GM23248 (cell line): ENCODE data around the gene ASF1B. TPM values are rescaled to one million over a fixed set of nuclear protein-coding genes. Genes with fewer than 3 reads are reported as not detected.
"Not testable (repeated sequence)": the region's sequence is repeated elsewhere in the genome, so short reads cannot be mapped to it uniquely, and the experiment has no call there.

Source experiments
- DNase-seq: peaks from one replicate; pipeline ENCODE4 v3.0.0-alpha.2; 2015
- H2AFZ ChIP-seq: fragments of 200-600 bp; sonication (generic); 2 replicates; pipeline ENCODE4 v1.6.1; 2016; ENCODE audit warnings: antibody characterized with exemption
- H3F3A ChIP-seq: fragments of 200-600 bp; sonication (generic); 2 replicates; pipeline ENCODE4 v1.6.1; 2016; ENCODE audit warnings: mild to moderate bottlenecking, antibody characterized with exemption, mixed run types; ENCODE audit not compliant: insufficient read depth
- H3K27ac ChIP-seq: fragments of 200-600 bp; sonication (generic); 2 replicates; pipeline ENCODE4 v1.5.1; 2016; ENCODE audit warnings: mild to moderate bottlenecking
- H3K27me3 ChIP-seq: fragments of 200-600 bp; sonication (generic); replicated peaks from 2 replicates; pipeline ENCODE4 v1.6.1; 2016; ENCODE audit warnings: mild to moderate bottlenecking; ENCODE audit not compliant: insufficient read depth
- H3K36me3 ChIP-seq: fragments of 200-600 bp; sonication (generic); 2 replicates; pipeline ENCODE4 v1.6.1; 2016; ENCODE audit warnings: low read depth, mild to moderate bottlenecking
- H3K4me1 ChIP-seq: fragments of 200-600 bp; sonication (generic); 2 replicates; pipeline ENCODE4 v1.6.1; 2016; ENCODE audit warnings: mild to moderate bottlenecking; ENCODE audit not compliant: insufficient read depth
- H3K4me2 ChIP-seq: fragments of 200-600 bp; sonication (generic); one replicate; pipeline ENCODE4 v1.6.1; 2016; ENCODE audit warnings: mild to moderate bottlenecking; ENCODE audit not compliant: unreplicated experiment
- H3K4me3 ChIP-seq: fragments of 200-600 bp; sonication (generic); 2 replicates; pipeline ENCODE4 v1.5.1; 2016; ENCODE audit warnings: mild to moderate bottlenecking
- H3K79me2 ChIP-seq: fragments of 200-600 bp; sonication (generic); 2 replicates; pipeline ENCODE4 v1.6.1; 2016; ENCODE audit warnings: mild to moderate bottlenecking; ENCODE audit not compliant: insufficient read depth
- H3K9ac ChIP-seq: fragments of 200-600 bp; sonication (generic); 2 replicates; pipeline ENCODE4 v1.6.1; 2016; ENCODE audit warnings: mild to moderate bottlenecking
- H3K9me2 ChIP-seq: fragments of 200-600 bp; sonication (generic); 2 replicates; pipeline ENCODE4 v1.6.1; 2016; ENCODE audit warnings: mixed run types, mild to moderate bottlenecking, moderate library complexity; ENCODE audit not compliant: insufficient read depth
- H3K9me3 ChIP-seq: fragments of 200-600 bp; sonication (generic); one replicate; pipeline ENCODE4 v1.6.1; 2017; ENCODE audit warnings: low read depth
- H4K20me1 ChIP-seq: fragments of 200-600 bp; sonication (generic); 2 replicates; pipeline ENCODE4 v1.6.0; 2016; ENCODE audit not compliant: insufficient read depth
- EZH2 ChIP-seq: fragments of 200-600 bp; sonication (generic); IDR thresholded peaks from 2 replicates; pipeline ENCODE4 v1.6.1; 2018; ENCODE audit warnings: antibody characterized with exemption, mild to moderate bottlenecking; ENCODE audit not compliant: insufficient read depth, poor library complexity, severe bottlenecking
- EZH2phosphoT487 ChIP-seq: fragments of 200-600 bp; sonication (generic); IDR thresholded peaks from 2 replicates; pipeline ENCODE4 v1.6.1; 2018; ENCODE audit warnings: antibody characterized with exemption, moderate library complexity, mild to moderate bottlenecking, low read depth; ENCODE audit not compliant: insufficient read depth
- WGBS, 2 experiments: methylation state at CpG; one replicate each; pipeline ENCODE4 v1.1.6; 2015 to 2017; ENCODE audit warnings: low lambda C conversion rate in 2 of 2, low coverage in 1 of 2; ENCODE audit errors: missing lambda C conversion rate in 2 of 2; 5-methylcytosine and 5-hydroxymethylcytosine counted together
- in situ Hi-C: fragments of 300-500 bp; cut with MboI; formaldehyde crosslinking; loops from 2 replicates; pipeline ENCODE4 v1.15.0; 2020
- polyA plus RNA-seq: library from polyadenylated mRNA; unstranded; fragments of >200 nt; fragmentation: Nextera tagmentation; extraction: Ambion mirVana; gene quantifications from 2 replicates; pipeline ENCODE4 v1.2.1, GENCODE V29; 2016
- total RNA-seq: library from RNA; depleted of rRNA; stranded (reverse); fragments of >200 nt; shearing (Covaris generic); gene quantifications from 2 replicates; pipeline ENCODE4 v1.2.3, GENCODE V29; 2014

Gene ASF1B
- total and polyA plus RNA-seq, 2 experiments from 2014 or later, result 11.2 to 19.0 TPM

DNA sequence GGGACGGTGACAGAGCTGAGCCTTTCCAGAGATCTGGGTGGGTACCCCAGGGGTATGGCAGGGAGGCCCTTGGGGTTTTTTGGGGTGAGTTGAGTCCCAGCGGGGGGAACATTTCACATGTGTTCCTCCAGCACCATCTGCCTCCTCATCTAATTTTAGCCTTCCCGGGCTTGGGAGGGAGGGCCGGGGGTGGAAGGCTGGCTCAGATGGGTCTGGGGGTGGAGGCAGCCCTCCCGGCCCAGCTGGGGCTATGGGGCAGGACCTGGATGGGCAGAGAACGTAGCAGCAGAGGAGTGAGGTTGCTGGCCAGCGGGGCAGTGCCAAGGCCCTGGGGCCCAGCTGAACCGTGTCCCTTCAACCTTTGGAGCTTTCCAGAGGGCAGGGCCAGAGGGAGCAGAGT, 46.1 kb upstream of the ASF1B start:
- H3K36me3 ChIP-seq, result no peaks in the 10 kb centered on the region
- no peaks in the 10 kb centered on the region for H3K9me3 ChIP-seq
- no peak for TF ChIP-seq EZH2
- no peak for TF ChIP-seq EZH2phosphoT487
- no peak overlapping the region for H3K9ac ChIP-seq
- H3K4me1 ChIP-seq, result no peaks in the 10 kb centered on the region
- no peaks in the 10 kb centered on the region for H4K20me1 ChIP-seq
- H2AFZ ChIP-seq, result no peak overlapping the region
- no peaks in the 10 kb centered on the region for H3K9me2 ChIP-seq
- H3K27me3 ChIP-seq, result no peaks in the 10 kb centered on the region
- H3K4me2 ChIP-seq, result no peak overlapping the region
- no peaks in the 10 kb centered on the region for H3K79me2 ChIP-seq
- no peak overlapping the region for H3K4me3 ChIP-seq
- no peak overlapping the region for H3K27ac ChIP-seq
- 62 to 67% methylated on average over 5 to 8 of the region's 8 CpGs for WGBS, 2 experiments
- in situ Hi-C loops, result no loop called here
- H3F3A ChIP-seq, result no peaks in the 10 kb centered on the region
- DNase-seq, result no peak

DNA sequence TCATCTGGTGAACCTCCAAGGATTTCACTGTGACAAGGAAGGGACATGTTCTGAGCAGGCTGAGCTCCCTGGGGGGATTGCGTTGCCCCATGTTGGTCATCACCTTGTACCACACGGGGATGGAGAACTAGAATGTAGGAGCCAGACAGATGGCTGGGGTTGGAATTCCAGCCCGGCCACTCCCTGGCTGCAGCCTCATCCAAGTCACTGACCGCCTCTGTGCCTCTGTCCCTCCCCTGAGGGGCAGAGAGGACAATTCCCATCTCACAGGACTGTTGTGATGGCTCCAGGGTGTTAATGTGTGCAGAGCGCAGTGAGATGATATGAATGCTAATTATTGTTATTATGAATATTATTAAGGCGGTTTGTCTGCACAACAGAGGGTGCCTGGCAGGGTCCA, 45.5 kb upstream of the ASF1B start:
- 78 to 81% methylated on average over 6 of the region's 6 CpGs for WGBS, 2 experiments
- Histone ChIP-seq H3K9me2 (no peaks in the 10 kb centered on the region), H4K20me1 (no peaks in the 10 kb centered on the region), H3K9ac (no peak overlapping the region), H3K4me2 (no peak overlapping the region), H3K36me3 (no peaks in the 10 kb centered on the region), H2AFZ (no peak overlapping the region), H3F3A (no peaks in the 10 kb centered on the region), H3K79me2 (no peaks in the 10 kb centered on the region), H3K4me3 (no peak overlapping the region), H3K27me3 (no peaks in the 10 kb centered on the region), H3K9me3 (no peaks in the 10 kb centered on the region), H3K27ac (no peak overlapping the region), H3K4me1 (no peaks in the 10 kb centered on the region)
- DNase-seq, result no peak
- TF ChIP-seq EZH2phosphoT487, result no peak
- TF ChIP-seq EZH2, result no peak
- in situ Hi-C loops, result no loop called here

DNA sequence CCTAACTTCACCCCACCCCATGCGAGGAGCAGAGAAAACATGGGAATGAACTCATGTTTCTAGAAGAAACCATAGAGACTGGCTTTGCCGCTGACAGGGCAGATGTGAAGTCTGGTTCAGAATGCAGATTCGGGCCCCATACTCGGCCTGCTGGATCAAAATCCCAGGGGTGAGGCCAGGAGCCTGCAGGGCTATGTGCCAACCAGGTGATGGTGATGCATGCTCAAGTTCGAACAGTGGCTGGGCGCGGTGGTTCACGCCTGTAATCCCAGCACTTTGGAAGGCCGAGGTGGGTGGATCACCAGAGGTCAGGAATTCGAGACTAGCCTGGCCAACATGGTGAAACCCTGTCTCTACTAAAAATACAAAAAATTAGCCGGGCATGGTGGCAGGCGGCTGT, 44.8 kb upstream of the ASF1B start:
- H3F3A ChIP-seq, H2AFZ ChIP-seq, H3K9me3 ChIP-seq, DNase-seq, H3K4me2 ChIP-seq, H3K27me3 ChIP-seq, H3K4me3 ChIP-seq, H3K36me3 ChIP-seq, H4K20me1 ChIP-seq, H3K27ac ChIP-seq, H3K79me2 ChIP-seq, in situ Hi-C loops, H3K4me1 ChIP-seq, H3K9me2 ChIP-seq, H3K9ac ChIP-seq: not testable (repeated sequence)
- WGBS, 2 experiments, result 90 to 91% methylated on average over 12 of the region's 12 CpGs

DNA sequence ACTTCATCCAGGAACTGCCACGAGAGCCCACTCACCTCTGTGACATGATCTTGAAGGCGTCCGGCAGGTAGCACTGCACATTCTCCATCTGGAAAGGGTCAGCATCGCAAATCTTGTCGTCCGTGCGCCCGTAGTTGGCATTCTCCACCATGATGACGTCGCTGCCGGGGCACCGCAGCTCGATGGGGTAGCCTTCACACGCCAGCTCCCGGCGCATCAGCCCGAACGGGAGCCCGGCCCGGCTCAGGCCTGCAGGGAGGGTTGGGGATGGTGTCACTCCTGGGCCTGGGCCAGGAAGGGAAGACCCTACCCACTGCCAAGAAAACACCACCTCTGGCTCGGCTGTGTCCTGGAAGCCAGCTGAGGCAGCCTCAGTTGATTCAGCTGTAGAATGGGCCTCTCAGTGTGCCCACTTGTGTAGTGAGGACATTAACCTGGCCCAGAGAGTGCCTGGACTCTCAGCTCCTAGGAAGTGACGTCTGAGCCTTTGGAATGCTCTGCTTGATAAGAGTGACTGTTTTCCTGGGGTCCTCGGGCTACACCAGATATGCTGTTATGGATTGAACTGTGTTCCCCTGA, 41.2 kb upstream of the ASF1B start:
- 90 to 94% methylated on average over 21 to 23 of the region's 23 CpGs for WGBS, 2 experiments

DNA sequence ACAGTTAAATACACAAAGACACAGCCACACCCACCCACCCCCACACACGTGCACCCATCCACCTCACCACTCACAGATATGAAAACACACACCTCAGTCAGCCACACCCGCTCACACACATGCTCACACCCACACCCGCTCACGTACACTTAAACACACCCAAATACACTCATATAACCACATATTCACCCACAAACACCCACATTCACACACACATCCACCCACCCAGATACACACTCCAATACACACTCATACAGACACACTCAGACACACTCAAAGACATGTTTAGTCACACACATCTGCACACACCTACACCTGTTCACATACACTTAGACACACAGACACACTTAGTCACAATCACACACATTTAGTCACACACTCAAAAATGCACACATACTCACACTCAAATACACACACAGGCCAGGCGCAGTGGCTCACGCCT, 39.0 kb upstream of the ASF1B start:
- in situ Hi-C loops, result no loop called here

More for the DNA sequence above, 41.2 kb upstream of the ASF1B start:
- no peak overlapping the region for H3K27ac ChIP-seq
- no peak overlapping the region for H2AFZ ChIP-seq
- H3K4me2 ChIP-seq, result no peak overlapping the region
- no peak overlapping the region for H3K4me3 ChIP-seq
- no peaks in the 10 kb centered on the region for H3K79me2 ChIP-seq
- in situ Hi-C loops, result no loop called here
- no peaks in the 10 kb centered on the region for H3K36me3 ChIP-seq
- H3K9ac ChIP-seq, result no peak overlapping the region
- DNase-seq, result no peak
- no peaks in the 10 kb centered on the region for H4K20me1 ChIP-seq
- no peaks in the 10 kb centered on the region for H3K27me3 ChIP-seq
- H3K9me2 ChIP-seq, result no peaks in the 10 kb centered on the region
- H3K9me3 ChIP-seq, result no peaks in the 10 kb centered on the region
- H3F3A ChIP-seq, result no peaks in the 10 kb centered on the region
- TF ChIP-seq EZH2phosphoT487 (no peak), EZH2 (no peak)
- no peaks in the 10 kb centered on the region for H3K4me1 ChIP-seq

More for the DNA sequence above, 39.0 kb upstream of the ASF1B start:
- no peak overlapping the region for H2AFZ ChIP-seq
- H3K4me1 ChIP-seq, result no peaks in the 10 kb centered on the region
- H3K9me2 ChIP-seq, result no peaks in the 10 kb centered on the region
- DNase-seq, result no peak
- H3K27ac ChIP-seq, result no peak overlapping the region
- no peak for TF ChIP-seq EZH2
- TF ChIP-seq EZH2phosphoT487, result no peak
- no peaks in the 10 kb centered on the region for H3F3A ChIP-seq
- no peaks in the 10 kb centered on the region for H3K27me3 ChIP-seq
- no peaks in the 10 kb centered on the region for H3K9me3 ChIP-seq
- no peaks in the 10 kb centered on the region for H3K36me3 ChIP-seq
- H3K4me3 ChIP-seq, result no peak overlapping the region
- WGBS, 2 experiments, result 87 to 88% methylated on average over 6 of the region's 6 CpGs
- H4K20me1 ChIP-seq, result no peaks in the 10 kb centered on the region
- H3K9ac ChIP-seq, result no peak overlapping the region
- H3K79me2 ChIP-seq, result no peaks in the 10 kb centered on the region
- H3K4me2 ChIP-seq, result no peak overlapping the region
